Measurements from ENCODE around the gene ZNF594. TPM values are rescaled to one million over a fixed set of nuclear protein-coding genes. Genes with fewer than 3 reads are reported as not detected.

The ZNF594 gene
- total and polyA plus RNA-seq, 2 of the 8 experiments (the other 6 are each of a cell fraction or from before 2014, with no cell fraction given): 3.6 to 14.3 TPM

- Histone ChIP-seq H3K27me3 (replicated peaks in 1 of 4; ENCODE audit: control insufficient read depth in 3 of 4, extremely low read depth in 1 of 4, insufficient read depth in 3 of 4, low read length in 3 of 4) (no peaks in the 10 kb centered on the region), H2BK15ac (ENCODE audit: low read length) (no peak overlapping the region), H3K14ac (ENCODE audit: insufficient read length) (no peak overlapping the region), H4K91ac (replicated peaks; ENCODE audit: insufficient read length, low read length) (no peak overlapping the region), H4K5ac (ENCODE audit: insufficient read length, low read depth, low read length) (no peak overlapping the region), H2BK20ac (ENCODE audit: low read length) (no peak overlapping the region), H3K27ac (ENCODE audit: low read depth, low read length) (no peak overlapping the region), H2BK120ac (replicated peaks; ENCODE audit: low read depth, low read length) (no peak overlapping the region), H3K23ac (ENCODE audit: insufficient read length) (no peak overlapping the region), H3K23me2 (ENCODE audit: low read depth, low read length) (no peaks in the 10 kb centered on the region), H3K79me2 (ENCODE audit: control insufficient read depth in 1 of 2, insufficient read depth in 2 of 2, low read length in 2 of 2) (no peaks in the 10 kb centered on the region), H2AK5ac (ENCODE audit: low read depth, low read length) (no peak overlapping the region), H3K9ac (replicated peaks in 1 of 4; ENCODE audit: extremely low read depth in 1 of 4, low read depth in 3 of 4, low read length in 3 of 4) (no peak overlapping the region), H4K8ac (ENCODE audit: extremely low read depth, insufficient read depth, low read length) (no peak overlapping the region), H3K4me2 (ENCODE audit: insufficient read depth in 1 of 2, low read depth in 2 of 2, low read length in 2 of 2) (no peak overlapping the region), H4K20me1 (replicated peaks in 1 of 2; ENCODE audit: control insufficient read depth in 1 of 2, insufficient read depth in 2 of 2, low read length in 2 of 2) (no peaks in the 10 kb centered on the region), H2BK12ac (ENCODE audit: low read depth, low read length) (no peak overlapping the region), H3K79me1 (ENCODE audit: low read depth, low read length) (no peaks in the 10 kb centered on the region), H3K4me1 (replicated peaks in 1 of 4; ENCODE audit: control insufficient read depth in 3 of 4, insufficient read depth in 4 of 4, low read length in 3 of 4) (no peaks in the 10 kb centered on the region), H2AFZ (ENCODE audit: low read length) (no peak overlapping the region), H3K18ac (ENCODE audit: extremely low read depth, low read length) (no peak overlapping the region), H3K4me3 (ENCODE audit: extremely low read depth in 1 of 4, insufficient read depth in 2 of 4, low read depth in 3 of 4, low read length in 4 of 4) (peak overlapping the region in 1 of 4 experiments; percentile 46; a peak in 1 of 8 replicates), H2BK5ac (ENCODE audit: low read depth, low read length) (no peak overlapping the region), H3K4ac (replicated peaks; ENCODE audit: insufficient read length, low read depth, low read length) (no peak overlapping the region), H3K9me3 (ENCODE audit: insufficient read depth in 2 of 2, low read depth in 1 of 2, low read length in 1 of 2) (peaks cover 88 to 90% of the 10 kb centered on the region in 2 experiments), H3K36me3 (ENCODE audit: control insufficient read depth in 2 of 4, insufficient read depth in 4 of 4, low read length in 3 of 4) (peaks cover 0 to 66% (median 17%) of the 10 kb centered on the region in 4 experiments; a peak in 5 of 8 replicates), H3K56ac (replicated peaks; ENCODE audit: insufficient read length, low read depth, low read length) (no peak overlapping the region)
- FAIRE-seq: no peak
- DNase-seq (ENCODE audit: low read depth in 1 of 2, low spot score in 2 of 2): no peak
- CTCF ChIA-PET (ENCODE audit: partially characterized antibody): interaction anchor here (0.6 to 1.2 kb wide), 3 partner anchors 55 to 136 kb away, joined by 3 to 4 read pairs (median 3); no protein-coding TSS in a partner anchor
- POLR2A ChIA-PET (ENCODE audit: partially characterized antibody): interaction anchor here (0.8 to 3.4 kb wide), 7 partner anchors 9 to 114 kb away, joined by 3 to 23 read pairs (median 3); partner anchors contain the start of genes ZNF232 and ZNF594
- WGBS, 2 experiments (ENCODE audit: extremely low coverage in 1 of 2, insufficient coverage in 1 of 2, insufficient read length in 1 of 2, insufficient replicate concordance in 2 of 2, low coverage in 1 of 2, low lambda C conversion rate in 2 of 2, missing lambda C conversion rate in 1 of 2): 89% methylated on average over 10 of the region's 10 CpGs; no CpG with 5 or more reads in 1 of the 2 experiments
- no peak for TF ChIP-seq ATF2 (IDR thresholded peaks at IDR 0.05; ENCODE audit: low read length)
Observed at GRCh38 chr17:5181509-5182305, 10.0 kb downstream of the ZNF594 start.

Data from H1 (cell line).